GM12872 (cell line): ENCODE results near the gene TCFL5.

ENCODE experiments used
- TF ChIP-seq, protein P1 (sequence below): IDR thresholded peaks from 3 replicates; pipeline ENCODE4 v1.5.1; 2011; ENCODE audit warnings: low read depth, mild to moderate bottlenecking, low read length, moderate library complexity; ENCODE audit not compliant: insufficient read depth

TCFL5 gene

GRCh38 chr20:62807444-62808210 lies 54.0 kb downstream of the TCFL5 start:
- TF ChIP-seq, protein P1, sequence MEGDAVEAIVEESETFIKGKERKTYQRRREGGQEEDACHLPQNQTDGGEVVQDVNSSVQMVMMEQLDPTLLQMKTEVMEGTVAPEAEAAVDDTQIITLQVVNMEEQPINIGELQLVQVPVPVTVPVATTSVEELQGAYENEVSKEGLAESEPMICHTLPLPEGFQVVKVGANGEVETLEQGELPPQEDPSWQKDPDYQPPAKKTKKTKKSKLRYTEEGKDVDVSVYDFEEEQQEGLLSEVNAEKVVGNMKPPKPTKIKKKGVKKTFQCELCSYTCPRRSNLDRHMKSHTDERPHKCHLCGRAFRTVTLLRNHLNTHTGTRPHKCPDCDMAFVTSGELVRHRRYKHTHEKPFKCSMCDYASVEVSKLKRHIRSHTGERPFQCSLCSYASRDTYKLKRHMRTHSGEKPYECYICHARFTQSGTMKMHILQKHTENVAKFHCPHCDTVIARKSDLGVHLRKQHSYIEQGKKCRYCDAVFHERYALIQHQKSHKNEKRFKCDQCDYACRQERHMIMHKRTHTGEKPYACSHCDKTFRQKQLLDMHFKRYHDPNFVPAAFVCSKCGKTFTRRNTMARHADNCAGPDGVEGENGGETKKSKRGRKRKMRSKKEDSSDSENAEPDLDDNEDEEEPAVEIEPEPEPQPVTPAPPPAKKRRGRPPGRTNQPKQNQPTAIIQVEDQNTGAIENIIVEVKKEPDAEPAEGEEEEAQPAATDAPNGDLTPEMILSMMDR = no peak

- TF ChIP-seq, protein P1 = no peak
These were observed 55.1 kb downstream of the TCFL5 start for GRCh38 chr20:62806383-62807050.

GRCh38 chr20:62805711-62806382 lies 55.8 kb downstream of the TCFL5 start:
- TF ChIP-seq, protein P1 = no peak

DNA sequence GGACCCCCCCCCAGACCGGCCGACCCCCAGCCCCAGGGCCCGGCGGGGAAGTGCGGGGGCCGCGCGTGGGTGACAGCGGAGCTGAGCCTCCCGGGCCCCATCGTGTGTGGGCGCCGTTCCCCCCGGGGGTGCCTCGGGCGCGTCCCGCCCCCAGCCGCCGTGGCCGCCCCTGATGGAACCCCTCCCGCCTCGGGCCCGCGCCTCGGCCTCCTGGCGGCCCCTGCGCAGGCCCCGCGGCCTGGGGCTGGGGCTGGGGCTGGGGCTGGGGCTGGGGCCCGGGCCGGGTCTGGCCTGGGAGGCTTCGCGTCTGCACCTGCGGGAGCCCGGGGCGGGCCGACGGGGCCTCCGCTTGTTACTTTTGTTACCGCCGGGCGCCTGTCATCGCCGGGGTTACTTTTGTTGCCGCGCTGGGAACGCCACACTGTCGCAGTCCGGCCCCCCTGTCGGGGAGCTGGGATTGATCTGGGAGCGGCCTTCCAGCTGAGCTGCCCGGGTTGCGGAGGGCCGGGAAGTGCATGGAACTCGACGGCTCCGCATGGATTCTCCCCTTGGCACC lies 56.4 kb downstream of the TCFL5 start:
- TF ChIP-seq, protein P1 = no peak

- TF ChIP-seq, protein P1 = no peak
These were observed 56.9 kb downstream of the TCFL5 start, which contains the start of gene OGFR for GRCh38 chr20:62804627-62805154. Gene OGFR, plus strand, starts transcription at chr20:62804835. Its CDS starts 25 bp downstream, at chr20:62804860.

- TF ChIP-seq, protein P1 = peak; percentile 16; the same call in 1 of the 3 replicates
These were observed 57.5 kb downstream of the TCFL5 start for GRCh38 chr20:62804021-62804626.
